Dermis microvascular lymphatic vessel endothelial cell (primary cell): ENCODE results near the gene SCN11A. TPM values are rescaled to one million over a fixed set of nuclear protein-coding genes. Genes with fewer than 3 reads are reported as not detected.
A peak's percentile ranks its signal among the peaks of the same experiment; 100 is the strongest.

Experiments
- DNase-seq, 2 donors: peaks; one replicate each; pipeline versions ENCODE4 v3.0.0 to v3.0.0-alpha.2; 2010; ENCODE audit warnings: low read depth in 2 of 2
- total RNA-seq: library from RNA; depleted of rRNA; stranded (reverse); fragments of >200 nt; gene quantifications from 2 replicates; pipeline ENCODE4 v1.2.1, GENCODE V29; 2014

The SCN11A gene
- total RNA-seq = under 0.01 and 0.13 TPM in 2 replicates

- DNase-seq = peak; percentile 91 to 93
Observed at GRCh38 chr3:39051649-39052561, at the start of gene SCN11A, which contains the start of gene WDR48. SCN11A (minus strand) TSS chr3:39051944; CDS start chr3:38950362, 101,582 bp downstream. WDR48 (plus strand) TSS chr3:39052016; CDS start chr3:39052026, 10 bp downstream.

GRCh38 chr3:39101022-39101689 is 49.4 kb upstream of the SCN11A start:
- DNase-seq = peak; percentile 17 to 57

- no peak for DNase-seq
Observed at GRCh38 chr3:39100500-39100886, 48.7 kb upstream of the SCN11A start.

GRCh38 chr3:39099738-39100499 is 48.2 kb upstream of the SCN11A start:
- DNase-seq = no peak

GRCh38 chr3:39099242-39099641 is 47.5 kb upstream of the SCN11A start:
- DNase-seq = no peak

GRCh38 chr3:39098473-39099000 is 46.8 kb upstream of the SCN11A start:
- DNase-seq = no peak

- no peak for DNase-seq
Observed at GRCh38 chr3:39097716-39098472, 46.1 kb upstream of the SCN11A start.

- peak in 1 of 2 donors; percentile 40 for DNase-seq
Observed at GRCh38 chr3:39096775-39097174, 45.0 kb upstream of the SCN11A start.

GRCh38 chr3:39095778-39096177 is 44.0 kb upstream of the SCN11A start:
- DNase-seq = no peak

GRCh38 chr3:39094851-39095677 is 43.3 kb upstream of the SCN11A start:
- DNase-seq = no peak

- DNase-seq = no peak
Observed at GRCh38 chr3:39090922-39091321, 39.2 kb upstream of the SCN11A start.

GRCh38 chr3:39088889-39089288 is 37.1 kb upstream of the SCN11A start:
- DNase-seq = peak in 1 of 2 donors; percentile 12

- DNase-seq = no peak
Observed at GRCh38 chr3:39088456-39088855, 36.7 kb upstream of the SCN11A start.

- DNase-seq = no peak
Observed at GRCh38 chr3:39086144-39086543, 34.4 kb upstream of the SCN11A start.

- no peak for DNase-seq
Observed at GRCh38 chr3:39082666-39083313, 31.0 kb upstream of the SCN11A start.

GRCh38 chr3:39080026-39080425 is 28.3 kb upstream of the SCN11A start:
- no peak for DNase-seq

- DNase-seq = no peak
Observed at GRCh38 chr3:39079530-39079929, 27.8 kb upstream of the SCN11A start.

- DNase-seq = no peak
Observed at GRCh38 chr3:39075910-39076309, 24.2 kb upstream of the SCN11A start.

- DNase-seq = no peak
Observed at GRCh38 chr3:39068556-39068955, 16.8 kb upstream of the SCN11A start.
